B cell (primary cell): Measurements from ENCODE around the gene KIF26B. TPM values are rescaled to one million over a fixed set of nuclear protein-coding genes. Genes with fewer than 3 reads are reported as not detected.

ENCODE experiments used
- ATAC-seq: fragments of 200-7000 bp; cut with Tn5 transposase; one replicate; pipeline ENCODE4 v1.10.0; 2021; ENCODE audit warnings: low read depth, mild to moderate bottlenecking, moderate number of reproducible peaks, moderate library complexity
- CTCF ChIA-PET: fragments of 350-600 bp; sonication (Branson Sonifier 250); formaldehyde crosslinking; loops from one replicate; lab custom pipeline; 2021; ENCODE audit warnings: antibody characterized with exemption, inconsistent platforms; lab: Charles Lee
- POLR2A ChIA-PET: fragments of 350-600 bp; sonication (Branson Sonifier 250); formaldehyde crosslinking; loops from one replicate; lab custom pipeline; 2021; ENCODE audit warnings: antibody characterized with exemption; lab: Charles Lee
- DNase-seq: peaks from one replicate; pipeline ENCODE4 v3.0.0; 2013
- H2AFZ ChIP-seq: 2 replicates; pipeline ENCODE4 v1.6.1; 2012; ENCODE audit warnings: mild to moderate bottlenecking, low read depth, low read length; ENCODE audit not compliant: insufficient read depth, poor library complexity, severe bottlenecking
- H3K27ac ChIP-seq, 2 donors: 1 replicate in 1 of 2; 2 replicates in 1 of 2; pipeline ENCODE4 v1.5.1; 2012 to 2013; ENCODE audit warnings: low read length in 2 of 2, mild to moderate bottlenecking in 2 of 2, moderate library complexity in 1 of 2
- H3K27me3 ChIP-seq, 4 experiments: fragments of 200-600 bp in 1 of 4; sonication (generic) in 1 of 4; replicated peaks in 1 of 4; 1 replicate in 2 of 4; 2 replicates in 2 of 4; pipeline versions ENCODE4 v1.6.1 to v1.7.0; 2013 to 2016; ENCODE audit warnings: low read length in 3 of 4, mild to moderate bottlenecking in 2 of 4, mixed read lengths in 1 of 4, moderate library complexity in 1 of 4; ENCODE audit not compliant: insufficient read depth in 4 of 4, control insufficient read depth in 3 of 4; ENCODE audit errors: control extremely low read depth in 1 of 4
- H3K36me3 ChIP-seq, 2 experiments: replicated peaks in 1 of 2; 1 replicate in 1 of 2; 2 replicates in 1 of 2; pipeline versions ENCODE4 v1.6.1 to v1.7.1; 2013; ENCODE audit warnings: low read length in 1 of 2; ENCODE audit not compliant: insufficient read depth in 2 of 2, control insufficient read depth in 1 of 2; ENCODE audit errors: control extremely low read depth in 1 of 2, extremely low read depth in 1 of 2
- H3K4me1 ChIP-seq, 2 donors: fragments of 200-600 bp in 1 of 2; sonication (generic) in 1 of 2; 1 replicate in 1 of 2; 2 replicates in 1 of 2; pipeline versions ENCODE4 v1.5.1 to v1.6.1; 2013 to 2017; ENCODE audit warnings: low read length in 2 of 2; ENCODE audit not compliant: control insufficient read depth in 2 of 2, insufficient read depth in 2 of 2
- H3K4me2 ChIP-seq: replicated peaks from 2 replicates; pipeline ENCODE3; 2012; ENCODE audit warnings: mild to moderate bottlenecking, low read depth, low read length; ENCODE audit not compliant: poor library complexity, severe bottlenecking
- H3K4me3 ChIP-seq, 5 experiments: fragments of 200-600 bp in 1 of 5; sonication (generic) in 1 of 5; 1 replicate in 3 of 5; 2 replicates in 2 of 5; pipeline versions ENCODE4 v1.5.1 to v1.7.0; 2011 to 2016; ENCODE audit warnings: low read length in 4 of 5, mild to moderate bottlenecking in 4 of 5, low read depth in 2 of 5, control low read depth in 1 of 5, moderate library complexity in 1 of 5; ENCODE audit not compliant: insufficient read depth in 1 of 5; ENCODE audit errors: control extremely low read depth in 1 of 5, extremely low read depth in 1 of 5
- H3K79me2 ChIP-seq: fragments of 200-600 bp; sonication (generic); one replicate; pipeline ENCODE4 v1.6.0; 2016; ENCODE audit warnings: low read length; ENCODE audit not compliant: control insufficient read depth, insufficient read depth
- H3K9ac ChIP-seq: fragments of 200-600 bp; sonication (generic); 2 replicates; pipeline ENCODE4 v1.6.1; 2017; ENCODE audit warnings: mild to moderate bottlenecking, low read length, moderate library complexity
- H3K9me3 ChIP-seq, 3 donors: one replicate each; pipeline versions ENCODE4 v1.6.1 to v1.7.1; 2013; ENCODE audit warnings: low read length in 2 of 3; ENCODE audit not compliant: control insufficient read depth in 2 of 3, insufficient read depth in 1 of 3; ENCODE audit errors: control extremely low read depth in 1 of 3
- H4K20me1 ChIP-seq: 2 replicates; pipeline ENCODE4 v1.6.0; 2012; ENCODE audit warnings: mild to moderate bottlenecking, low read length; ENCODE audit not compliant: insufficient read depth, control insufficient read depth, poor library complexity, severe bottlenecking
- H3K27ac Mint-ChIP-seq: one replicate; pipeline ENCODE4 v1.8.0; 2021; ENCODE audit warnings: mixed read lengths
- H3K27me3 Mint-ChIP-seq: one replicate; pipeline ENCODE4 v1.8.0; 2021; ENCODE audit warnings: mixed read lengths
- H3K4me1 Mint-ChIP-seq: one replicate; pipeline ENCODE4 v1.8.0; 2021; ENCODE audit warnings: mixed read lengths
- H3K4me3 Mint-ChIP-seq: one replicate; pipeline ENCODE4 v1.8.0; 2021; ENCODE audit warnings: mixed read lengths
- H3K9me3 Mint-ChIP-seq: one replicate; pipeline ENCODE4 v1.8.0; 2022; ENCODE audit warnings: mixed read lengths; ENCODE audit not compliant: insufficient read depth
- EZH2 ChIP-seq: IDR thresholded peaks from 2 replicates; pipeline ENCODE4 v1.6.1; 2012; ENCODE audit warnings: borderline replicate concordance, low read depth, mild to moderate bottlenecking, moderate library complexity, low read length; ENCODE audit not compliant: insufficient read depth, poor library complexity, severe bottlenecking
- WGBS: methylation state at CpG from one replicate; pipeline ENCODE4 v1.1.5; 2013; ENCODE audit warnings: missing lambda C conversion rate; ENCODE audit not compliant: insufficient coverage; 5-methylcytosine and 5-hydroxymethylcytosine counted together
- intact Hi-C: fragments of 100-400 bp; cut with micrococcal nuclease; formaldehyde crosslinking; loops from one replicate; pipeline ENCODE4 v1.10.0; 2022
- polyA plus RNA-seq: library from polyadenylated mRNA; depleted of rRNA; stranded (reverse); fragments of >200 nt; gene quantifications from 2 replicates; pipeline ENCODE4 v1.2.3, GENCODE V29; 2012
- total RNA-seq, 2 donors: library from RNA; stranded (reverse); fragments of 120-200 nt in 1 of 2; gene quantifications; 1 replicate in 1 of 2; 2 replicates in 1 of 2; pipeline versions ENCODE4 v1.2.3 to v1.2.4, GENCODE V29; 2013 to 2022
- TF ChIP-seq, protein P1 (sequence below): fragments of 200-600 bp; IDR thresholded peaks from one replicate; pipeline ENCODE4 v1.8.0; 2022; ENCODE audit warnings: antibody characterized with exemption, mild to moderate bottlenecking

KIF26B gene
- total and polyA plus RNA-seq, 2 donors (not counting 1 experiment from before 2014, with no cell fraction given), result 0.62 TPM; not detected in 1

DNA sequence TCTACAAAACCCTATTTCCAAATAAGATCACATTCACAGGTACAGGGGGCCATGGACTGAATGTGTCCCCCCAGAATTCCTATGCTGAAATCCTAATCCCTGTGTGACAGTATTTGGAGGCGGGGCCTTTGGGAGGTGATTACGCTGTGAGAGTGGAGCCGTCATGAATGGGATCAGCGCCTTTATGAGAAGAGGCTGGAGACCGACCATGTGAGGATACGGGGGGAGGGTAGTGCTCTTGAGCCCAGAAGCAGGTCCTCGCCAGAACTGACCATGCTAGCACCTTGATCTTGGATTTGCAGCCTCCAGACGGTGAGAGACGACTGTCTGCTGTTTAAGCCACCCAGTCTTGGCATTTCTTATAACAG lies 23.8 kb upstream of the KIF26B start:
- H3K27ac ChIP-seq, result no peak overlapping the region
- DNase-seq (no peak), ATAC-seq (no peak)
- H3K9ac ChIP-seq, result no peak overlapping the region
- H3K27me3 ChIP-seq, result peaks cover 0 to 3% (median 0%) of the 10 kb centered on the region in 4 experiments
- H3K9me3 ChIP-seq, result no peaks in the 10 kb centered on the region
- ChIA-PET POLR2A (no interaction called here), CTCF (no interaction called here)
- no peak overlapping the region for H2AFZ ChIP-seq
- H3K4me1 Mint-ChIP-seq, result no peaks in the 10 kb centered on the region
- H3K4me2 ChIP-seq, result no peak overlapping the region
- no peaks in the 10 kb centered on the region for H4K20me1 ChIP-seq
- no peak overlapping the region for H3K4me3 ChIP-seq
- WGBS, result 88% methylated on average over 7 of the region's 9 CpGs
- no peaks in the 10 kb centered on the region for H3K4me1 ChIP-seq
- TF ChIP-seq, protein P1, sequence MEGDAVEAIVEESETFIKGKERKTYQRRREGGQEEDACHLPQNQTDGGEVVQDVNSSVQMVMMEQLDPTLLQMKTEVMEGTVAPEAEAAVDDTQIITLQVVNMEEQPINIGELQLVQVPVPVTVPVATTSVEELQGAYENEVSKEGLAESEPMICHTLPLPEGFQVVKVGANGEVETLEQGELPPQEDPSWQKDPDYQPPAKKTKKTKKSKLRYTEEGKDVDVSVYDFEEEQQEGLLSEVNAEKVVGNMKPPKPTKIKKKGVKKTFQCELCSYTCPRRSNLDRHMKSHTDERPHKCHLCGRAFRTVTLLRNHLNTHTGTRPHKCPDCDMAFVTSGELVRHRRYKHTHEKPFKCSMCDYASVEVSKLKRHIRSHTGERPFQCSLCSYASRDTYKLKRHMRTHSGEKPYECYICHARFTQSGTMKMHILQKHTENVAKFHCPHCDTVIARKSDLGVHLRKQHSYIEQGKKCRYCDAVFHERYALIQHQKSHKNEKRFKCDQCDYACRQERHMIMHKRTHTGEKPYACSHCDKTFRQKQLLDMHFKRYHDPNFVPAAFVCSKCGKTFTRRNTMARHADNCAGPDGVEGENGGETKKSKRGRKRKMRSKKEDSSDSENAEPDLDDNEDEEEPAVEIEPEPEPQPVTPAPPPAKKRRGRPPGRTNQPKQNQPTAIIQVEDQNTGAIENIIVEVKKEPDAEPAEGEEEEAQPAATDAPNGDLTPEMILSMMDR, result no peak
- no peak for TF ChIP-seq EZH2
- H3K79me2 ChIP-seq, result no peaks in the 10 kb centered on the region
- H3K36me3 ChIP-seq, result no peaks in the 10 kb centered on the region
- no peak overlapping the region for H3K27ac Mint-ChIP-seq
- H3K9me3 Mint-ChIP-seq, result peaks cover 3% of the 10 kb centered on the region
- peaks cover 45% of the 10 kb centered on the region for H3K27me3 Mint-ChIP-seq
- intact Hi-C loops, result no loop called here
- no peak overlapping the region for H3K4me3 Mint-ChIP-seq

- Mint-ChIP-seq H3K4me3 (no peak overlapping the region), H3K27ac (no peak overlapping the region), H3K4me1 (no peaks in the 10 kb centered on the region), H3K27me3 (peaks cover 44% of the 10 kb centered on the region), H3K9me3 (peaks cover 3% of the 10 kb centered on the region)
- POLR2A ChIA-PET, result no interaction called here
- TF ChIP-seq, protein P1, result no peak
- TF ChIP-seq EZH2, result no peak
- WGBS, result 91% methylated on average over 10 of the region's 11 CpGs
- H3K4me2 ChIP-seq, result no peak overlapping the region
- ATAC-seq (no peak), DNase-seq (no peak)
- no peaks in the 10 kb centered on the region for H3K9me3 ChIP-seq
- H4K20me1 ChIP-seq, result no peaks in the 10 kb centered on the region
- CTCF ChIA-PET, result no interaction called here
- H3K27ac ChIP-seq, result no peak overlapping the region
- H3K4me3 ChIP-seq, result no peak overlapping the region
- H2AFZ ChIP-seq, result no peak overlapping the region
- H3K4me1 ChIP-seq, result no peaks in the 10 kb centered on the region
- H3K79me2 ChIP-seq, result no peaks in the 10 kb centered on the region
- H3K27me3 ChIP-seq, result peaks cover 0 to 3% (median 0%) of the 10 kb centered on the region in 4 experiments
- H3K9ac ChIP-seq, result no peak overlapping the region
- H3K36me3 ChIP-seq, result no peaks in the 10 kb centered on the region
- intact Hi-C loops, result no loop called here
Observed at GRCh38 chr1:245132771-245133170, 22.0 kb upstream of the KIF26B start.
